Central memory CD4-positive, alpha-beta T cell (primary cell): ENCODE measurements around the gene KCNIP4.

Experiments used
- DNase-seq: peaks from one replicate; pipeline ENCODE4 v3.0.0; 2022

Gene KCNIP4

GRCh38 chr4:21032089-21032645 is 916.4 kb downstream of the KCNIP4 start:
- no peak for DNase-seq

DNA sequence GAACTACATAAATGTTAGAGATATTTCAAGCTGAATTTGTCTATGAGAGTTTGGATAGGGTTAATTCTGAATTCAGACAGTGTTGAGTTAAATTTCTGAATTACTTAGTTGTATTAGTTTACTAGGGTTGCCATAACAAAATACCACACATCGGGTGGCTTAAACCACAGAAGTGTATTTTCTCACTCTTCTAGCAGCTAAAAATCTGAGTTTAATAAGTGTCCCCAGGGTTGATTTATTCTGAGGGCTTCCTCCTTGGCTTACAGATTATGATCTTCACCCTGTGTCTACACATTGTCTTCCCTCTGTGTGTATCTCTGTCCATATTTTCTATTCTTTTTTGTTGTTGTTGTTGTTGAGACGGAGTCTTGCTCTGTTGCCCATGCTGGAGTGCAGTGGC is 929.8 kb downstream of the KCNIP4 start:
- DNase-seq: no peak

DNA sequence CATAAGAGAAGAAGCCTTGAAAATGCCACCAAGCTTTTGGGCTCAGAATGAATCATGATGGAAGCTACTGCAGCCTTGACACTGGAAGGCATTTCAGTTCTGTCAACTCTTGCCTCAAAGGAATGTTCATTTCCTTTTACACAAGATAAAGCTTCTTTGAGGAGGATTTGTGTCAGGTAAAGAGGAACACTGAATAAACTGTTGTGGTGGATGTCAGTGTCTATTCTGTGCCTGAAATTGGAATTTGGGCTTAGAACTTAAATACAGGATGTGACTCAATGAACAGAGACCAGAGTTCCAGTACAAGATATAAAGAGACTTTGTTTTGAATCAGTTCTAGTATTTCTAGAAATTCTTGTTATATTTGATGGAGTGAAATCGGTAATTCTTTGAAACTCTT is 935.1 kb downstream of the KCNIP4 start:
- no peak for DNase-seq

- no peak for DNase-seq
Measured at GRCh38 chr4:21012851-21013331, 935.7 kb downstream of the KCNIP4 start.

DNA sequence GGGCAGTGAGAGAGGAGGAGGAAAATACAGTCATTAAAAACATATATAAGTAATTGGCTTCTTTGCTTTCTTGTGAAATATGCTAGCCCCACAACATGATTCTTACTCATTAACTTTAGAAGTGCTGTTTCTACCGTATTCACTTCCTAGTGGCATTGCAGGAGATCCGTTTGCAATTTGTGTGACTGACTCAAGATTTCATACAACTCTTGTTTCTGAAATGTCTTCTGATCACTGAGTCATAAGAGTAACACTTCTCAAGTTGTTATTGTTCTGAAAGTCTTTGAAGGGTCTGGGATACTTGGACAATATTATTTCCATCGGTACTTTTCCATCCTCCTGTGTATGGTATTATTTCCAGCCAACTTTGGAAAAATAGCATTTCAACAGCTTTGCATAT is 937.5 kb downstream of the KCNIP4 start:
- no peak for DNase-seq

DNA sequence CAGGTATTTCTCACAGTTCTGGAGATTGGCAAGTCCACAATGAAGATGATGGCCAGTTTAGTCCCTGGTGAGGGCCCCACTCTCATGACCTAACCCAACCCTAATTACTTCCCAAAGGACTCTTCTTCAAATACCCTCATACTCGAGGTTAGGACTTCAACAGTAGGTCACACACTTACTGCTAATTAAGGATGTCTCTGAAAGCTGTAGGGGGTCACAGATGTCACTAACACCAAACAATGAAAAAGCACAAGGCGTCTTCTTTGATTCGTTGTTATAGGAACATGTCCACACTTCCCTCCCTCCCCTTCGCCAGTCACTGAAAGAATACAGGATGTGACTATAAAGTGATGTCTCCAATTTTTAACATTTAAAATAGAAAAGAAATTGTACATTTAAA is 938.6 kb downstream of the KCNIP4 start:
- DNase-seq: no peak

DNA sequence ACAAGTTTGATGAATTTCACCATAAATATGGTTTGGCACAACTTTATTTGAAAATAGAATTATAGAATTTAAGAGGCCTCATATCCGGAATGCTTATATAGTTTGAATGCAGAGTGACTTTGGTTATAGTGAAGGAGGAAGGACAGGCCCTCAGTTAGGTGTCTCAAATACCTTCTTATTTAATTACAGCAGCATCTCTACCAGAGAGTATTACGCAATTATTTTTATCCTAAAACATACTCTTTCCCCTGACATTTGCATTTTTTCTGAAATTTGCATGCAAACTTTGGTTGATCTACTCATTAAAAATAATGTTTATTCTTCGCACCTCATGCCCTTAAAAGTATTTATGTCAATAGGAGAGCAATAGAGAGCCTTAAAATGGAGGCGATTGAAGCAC is 942.9 kb downstream of the KCNIP4 start:
- DNase-seq: no peak

- DNase-seq: no peak
Measured at GRCh38 chr4:21002976-21003375, 945.6 kb downstream of the KCNIP4 start.

DNA sequence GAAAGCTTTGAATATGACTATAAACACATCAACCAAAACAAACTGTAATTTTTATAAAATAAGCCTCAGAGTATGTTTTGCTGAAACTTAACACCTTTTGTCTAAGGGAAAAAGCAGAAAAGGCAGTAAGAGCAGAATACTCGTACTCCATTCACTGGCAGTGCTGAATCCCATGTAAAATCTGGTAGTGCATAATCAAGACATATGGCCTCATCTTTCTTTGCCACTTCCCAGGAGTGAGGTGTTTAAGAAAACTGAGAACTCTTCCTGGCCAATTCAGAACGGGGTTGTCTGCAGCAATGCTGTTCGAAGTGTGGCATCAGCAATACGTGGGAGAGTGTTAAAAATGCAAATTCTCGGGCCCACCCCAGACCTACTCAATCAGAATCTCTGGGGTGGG is 946.3 kb downstream of the KCNIP4 start:
- DNase-seq: no peak

DNA sequence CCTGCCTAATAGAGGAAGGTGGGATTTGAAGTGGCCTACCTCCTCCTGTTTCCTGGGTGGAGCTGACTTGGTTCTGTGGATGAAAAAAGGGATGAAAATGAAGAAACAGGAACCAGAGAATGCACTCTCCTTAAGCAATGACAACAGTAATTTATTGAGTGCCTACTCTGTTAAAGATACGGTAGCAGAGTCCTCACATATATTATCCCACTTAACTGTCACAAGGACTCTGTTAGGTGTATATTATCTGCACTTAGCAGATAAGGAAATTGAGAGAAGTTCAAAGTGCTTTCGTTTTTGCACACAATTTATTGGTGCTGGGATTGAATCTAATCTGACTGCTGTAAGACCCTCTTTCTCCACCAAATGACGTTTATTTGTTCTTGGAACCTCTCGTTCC is 947.1 kb downstream of the KCNIP4 start:
- DNase-seq: no peak

- no peak for DNase-seq
Measured at GRCh38 chr4:20997886-20998285, 950.7 kb downstream of the KCNIP4 start.

- no peak for DNase-seq
Measured at GRCh38 chr4:20995610-20996009, 953.0 kb downstream of the KCNIP4 start.

- no peak for DNase-seq
Measured at GRCh38 chr4:20995015-20995414, 953.6 kb downstream of the KCNIP4 start.

GRCh38 chr4:20992002-20992401 is 956.6 kb downstream of the KCNIP4 start:
- DNase-seq: no peak

- no peak for DNase-seq
Measured at GRCh38 chr4:20987191-20987590, 961.4 kb downstream of the KCNIP4 start.

DNA sequence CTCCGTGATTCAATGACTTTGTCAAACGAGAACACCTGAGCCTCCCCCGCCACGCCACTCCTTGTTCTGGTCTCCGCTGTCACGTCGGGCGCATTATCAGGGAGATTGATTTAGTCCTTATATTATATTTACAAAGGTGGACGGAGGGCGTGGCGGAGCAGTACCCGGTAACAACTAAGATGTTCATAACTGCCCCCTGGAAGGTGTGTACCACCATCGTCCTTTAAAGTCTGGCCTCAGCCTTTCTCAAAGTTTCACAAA is 964.1 kb downstream of the KCNIP4 start:
- DNase-seq: no peak

DNA sequence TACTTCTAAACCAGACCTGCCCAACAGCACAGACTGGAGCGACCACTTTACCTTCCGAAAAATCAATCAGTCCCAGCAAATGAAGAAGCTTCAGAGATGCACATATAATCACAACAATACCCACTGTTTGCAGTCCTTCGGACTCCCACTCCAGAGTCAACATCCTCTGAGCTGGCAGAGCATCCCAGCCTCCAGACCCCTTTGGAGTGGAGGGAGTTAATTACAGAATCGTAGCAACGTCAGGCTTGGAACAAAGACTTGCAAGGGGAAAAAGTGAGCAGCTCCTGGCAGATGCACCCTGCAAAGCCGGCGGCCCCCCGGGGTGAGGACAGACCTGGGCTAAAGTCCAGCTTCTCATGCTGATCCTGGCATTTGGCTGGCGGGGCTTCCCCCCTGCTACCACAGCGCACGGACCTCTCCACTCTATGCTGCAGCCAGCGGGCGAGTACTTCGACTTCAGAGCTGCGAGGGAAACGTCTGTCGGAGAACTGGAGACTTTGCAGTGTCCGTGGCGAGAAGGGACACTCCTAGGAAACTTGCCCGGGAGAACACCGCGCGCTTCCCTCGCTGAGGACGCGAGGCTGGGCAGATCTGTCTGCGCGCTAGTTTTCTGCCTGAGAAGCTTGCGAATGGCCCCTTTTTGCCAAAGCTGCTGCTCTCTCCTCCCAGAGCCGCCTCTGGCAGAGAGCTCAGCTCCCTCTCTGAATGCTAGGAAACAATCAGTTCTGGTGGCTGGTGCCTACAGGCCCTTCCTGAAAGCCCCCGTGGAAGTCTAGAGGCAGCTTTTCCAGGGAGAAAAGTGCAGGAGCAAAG is 964.6 kb downstream of the KCNIP4 start:
- no peak for DNase-seq

- DNase-seq: no peak
Measured at GRCh38 chr4:20982544-20982943, 966.0 kb downstream of the KCNIP4 start.

DNA sequence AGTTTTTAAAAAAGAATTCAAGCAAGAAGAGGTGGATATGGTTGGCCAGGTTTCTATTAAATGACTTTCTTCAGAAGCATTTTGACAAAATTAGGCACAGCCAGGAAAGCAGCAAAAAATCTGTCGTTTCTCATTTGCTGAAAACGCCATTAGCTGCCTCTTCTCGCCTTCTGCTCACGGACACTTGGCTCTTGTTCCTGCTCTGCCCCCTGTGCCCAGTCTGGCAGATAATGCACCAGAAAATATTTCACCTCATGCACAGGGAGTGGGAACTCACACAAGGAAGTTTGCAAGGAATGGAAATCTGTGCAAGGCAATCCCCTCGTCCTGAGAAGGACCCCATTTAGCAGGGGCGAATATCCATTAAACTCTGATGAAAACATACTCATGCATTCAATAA is 988.3 kb downstream of the KCNIP4 start:
- DNase-seq: no peak

GRCh38 chr4:20954541-20954940 is 994.0 kb downstream of the KCNIP4 start:
- no peak for DNase-seq

DNA sequence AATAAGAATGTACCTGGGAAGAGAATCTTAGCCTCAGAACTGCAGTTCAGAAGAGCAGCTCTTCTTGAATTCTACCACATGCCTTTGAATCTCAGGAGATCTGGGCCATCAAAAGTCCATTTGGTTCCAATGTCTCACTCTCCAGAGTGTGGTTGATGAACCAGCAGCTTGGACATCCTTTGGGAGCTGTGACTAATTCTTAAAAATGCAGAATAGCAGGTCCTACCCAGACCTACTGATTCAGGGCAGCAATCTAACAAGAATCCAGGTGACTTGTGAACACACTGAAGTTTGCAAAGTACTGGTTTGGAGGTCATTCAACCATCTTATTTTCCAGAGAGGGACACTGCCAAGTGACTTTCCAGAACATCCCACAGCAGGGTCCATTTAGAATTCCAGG is 1003.6 kb downstream of the KCNIP4 start:
- no peak for DNase-seq

- DNase-seq: no peak
Measured at GRCh38 chr4:20944451-20944850, 1004.1 kb downstream of the KCNIP4 start.

DNA sequence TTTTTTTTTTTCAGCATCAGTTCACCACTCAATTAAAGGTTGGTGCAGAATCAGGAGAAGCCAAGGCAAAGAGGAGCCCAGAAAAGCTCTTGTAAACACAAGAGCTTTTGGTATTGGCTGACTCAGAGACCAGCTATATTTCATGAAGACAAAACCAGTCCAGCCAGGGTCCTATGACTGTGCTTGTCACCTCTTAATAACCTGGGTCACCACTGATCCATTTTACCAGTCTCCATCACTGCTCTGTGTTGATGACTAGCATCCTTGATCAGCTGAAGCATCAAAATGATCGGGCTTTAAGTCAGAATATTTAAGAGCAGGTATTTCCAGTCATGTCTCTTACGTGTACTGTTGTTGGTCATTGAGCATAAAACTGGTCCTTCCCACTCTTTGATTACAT is 1010.4 kb downstream of the KCNIP4 start:
- DNase-seq: no peak

- DNase-seq: no peak
Measured at GRCh38 chr4:20926529-20926928, 1022.0 kb downstream of the KCNIP4 start.

GRCh38 chr4:20925176-20925575 is 1023.4 kb downstream of the KCNIP4 start:
- no peak for DNase-seq
